ENCODE data around the gene PTPN13.
"Not testable (repeated sequence)": the region's sequence is repeated elsewhere in the genome, so short reads cannot be mapped to it uniquely, and the experiment has no call there.

Gene PTPN13

GRCh38 chr4:86706923-86707597 is 112.9 kb downstream of the PTPN13 start:
- TF ChIP-seq CTCF (IDR thresholded peaks at IDR 0.05), result no peak
- H3K4me3 ChIP-seq (ENCODE audit: low read depth, low read length), result no peak overlapping the region
- no peak overlapping the region for H3K9ac ChIP-seq
- no peaks in the 10 kb centered on the region for H3K9me3 ChIP-seq (ENCODE audit: control insufficient read depth, low read length)
- no peak overlapping the region for H3K4me2 ChIP-seq (ENCODE audit: low read length)
- H2AFZ ChIP-seq, result no peak overlapping the region
- no peaks in the 10 kb centered on the region for H3K36me3 ChIP-seq (ENCODE audit: control insufficient read depth, insufficient read depth, low read length)
- no peaks in the 10 kb centered on the region for H3K4me1 ChIP-seq
- no peaks in the 10 kb centered on the region for H3K27me3 ChIP-seq (ENCODE audit: control insufficient read depth, insufficient read depth, low read length)
- H3K27ac ChIP-seq, result no peak overlapping the region
- no peaks in the 10 kb centered on the region for H3K79me2 ChIP-seq

- H3K27me3 ChIP-seq (ENCODE audit: control insufficient read depth, insufficient read depth, low read length), result no peaks in the 10 kb centered on the region
- no peak overlapping the region for H3K4me2 ChIP-seq (ENCODE audit: low read length)
- H2AFZ ChIP-seq, result no peak overlapping the region
- no peak overlapping the region for H3K27ac ChIP-seq
- H3K9me3 ChIP-seq (ENCODE audit: control insufficient read depth, low read length), result no peaks in the 10 kb centered on the region
- no peaks in the 10 kb centered on the region for H3K4me1 ChIP-seq
- no peak overlapping the region for H3K4me3 ChIP-seq (ENCODE audit: low read depth, low read length)
- H3K36me3 ChIP-seq (ENCODE audit: control insufficient read depth, insufficient read depth, low read length), result no peaks in the 10 kb centered on the region
- no peak overlapping the region for H3K9ac ChIP-seq
- H3K79me2 ChIP-seq, result no peaks in the 10 kb centered on the region
- TF ChIP-seq CTCF (IDR thresholded peaks at IDR 0.05), result no peak
Measured at GRCh38 chr4:86717651-86718050, 123.5 kb downstream of the PTPN13 start.

- no peak for TF ChIP-seq CTCF (IDR thresholded peaks at IDR 0.05)
- Histone ChIP-seq H3K27ac (no peak overlapping the region), H3K36me3 (ENCODE audit: control insufficient read depth, insufficient read depth, low read length) (no peaks in the 10 kb centered on the region), H3K9me3 (ENCODE audit: control insufficient read depth, low read length) (no peaks in the 10 kb centered on the region), H3K4me1 (no peaks in the 10 kb centered on the region), H3K9ac (no peak overlapping the region), H2AFZ (no peak overlapping the region), H3K79me2 (no peaks in the 10 kb centered on the region), H3K4me3 (ENCODE audit: low read depth, low read length) (no peak overlapping the region), H3K27me3 (ENCODE audit: control insufficient read depth, insufficient read depth, low read length) (no peaks in the 10 kb centered on the region), H3K4me2 (ENCODE audit: low read length) (no peak overlapping the region)
Measured at GRCh38 chr4:86718152-86718551, 124.0 kb downstream of the PTPN13 start.

GRCh38 chr4:86719149-86719548 is 125.0 kb downstream of the PTPN13 start:
- not testable (repeated sequence) for H3K9ac ChIP-seq; H2AFZ ChIP-seq; H3K79me2 ChIP-seq; H3K9me3 ChIP-seq (ENCODE audit: control insufficient read depth, low read length); H3K27ac ChIP-seq; H3K4me3 ChIP-seq (ENCODE audit: low read depth, low read length); H3K4me2 ChIP-seq (ENCODE audit: low read length); H3K4me1 ChIP-seq; H3K36me3 ChIP-seq (ENCODE audit: control insufficient read depth, insufficient read depth, low read length); H3K27me3 ChIP-seq (ENCODE audit: control insufficient read depth, insufficient read depth, low read length)

GRCh38 chr4:86720508-86721068 is 126.5 kb downstream of the PTPN13 start:
- no peak overlapping the region for H3K4me3 ChIP-seq (ENCODE audit: low read depth, low read length)
- no peak overlapping the region for H3K27ac ChIP-seq
- no peaks in the 10 kb centered on the region for H3K27me3 ChIP-seq (ENCODE audit: control insufficient read depth, insufficient read depth, low read length)
- no peak for TF ChIP-seq CTCF (IDR thresholded peaks at IDR 0.05)
- no peaks in the 10 kb centered on the region for H3K36me3 ChIP-seq (ENCODE audit: control insufficient read depth, insufficient read depth, low read length)
- no peak overlapping the region for H3K9ac ChIP-seq
- no peak overlapping the region for H3K4me2 ChIP-seq (ENCODE audit: low read length)
- H3K4me1 ChIP-seq, result no peaks in the 10 kb centered on the region
- no peaks in the 10 kb centered on the region for H3K79me2 ChIP-seq
- no peak overlapping the region for H2AFZ ChIP-seq
- H3K9me3 ChIP-seq (ENCODE audit: control insufficient read depth, low read length), result no peaks in the 10 kb centered on the region
